Measurements from ENCODE around the gene RBM43. TPM values are rescaled to one million over a fixed set of nuclear protein-coding genes. Genes with fewer than 3 reads are reported as not detected.

The RBM43 gene
- total RNA-seq, 4 donors from 2014 or later, result 9.4 to 15.8 (median 10.2) TPM

DNA sequence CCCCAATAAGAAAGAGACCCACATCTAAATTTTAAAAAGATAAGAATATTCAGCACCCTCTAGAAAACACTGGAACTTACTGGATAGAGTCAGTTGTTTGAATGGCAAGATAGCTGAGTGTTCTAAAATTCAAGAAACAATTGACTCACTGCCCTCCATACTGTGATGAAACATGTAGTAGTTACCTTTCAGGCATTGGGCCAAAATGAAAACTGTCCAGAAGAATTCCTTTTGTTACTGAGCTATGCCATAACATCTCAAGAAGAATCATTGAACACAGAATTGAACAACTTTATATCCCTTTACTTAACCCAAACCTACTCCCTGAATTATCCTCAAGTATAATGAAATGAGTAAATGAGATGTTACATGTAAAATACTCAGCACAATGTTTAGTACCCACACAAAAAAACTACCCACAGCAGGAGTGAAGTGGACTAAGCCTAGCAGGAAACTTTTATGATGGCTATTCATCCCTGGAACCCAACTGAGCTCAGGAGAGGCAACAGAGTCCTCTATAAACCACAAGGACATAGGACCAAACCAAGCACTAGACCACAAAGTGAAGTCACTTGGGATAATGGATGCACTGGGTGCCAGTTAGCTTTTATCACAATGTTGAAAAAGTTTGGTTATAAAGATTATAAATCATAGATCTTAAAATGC, 32.7 kb downstream of the RBM43 start:
- Histone ChIP-seq H3K4me1 (no peaks in the 10 kb centered on the region), H3K4me3 (replicated peaks in 1 of 3) (no peak overlapping the region), H3K27me3 (no peaks in the 10 kb centered on the region), H3K36me3 (no peaks in the 10 kb centered on the region), H3K27ac (no peak overlapping the region), H3K9me3 (no peaks in the 10 kb centered on the region)
- DNase-seq, result no peak
- intact Hi-C loops (cut with DNase I), result no loop called here
- no peak for TF ChIP-seq POLR2A (IDR thresholded peaks at IDR 0.05)
- no peak for TF ChIP-seq CTCF (IDR thresholded peaks at IDR 0.05)

DNA sequence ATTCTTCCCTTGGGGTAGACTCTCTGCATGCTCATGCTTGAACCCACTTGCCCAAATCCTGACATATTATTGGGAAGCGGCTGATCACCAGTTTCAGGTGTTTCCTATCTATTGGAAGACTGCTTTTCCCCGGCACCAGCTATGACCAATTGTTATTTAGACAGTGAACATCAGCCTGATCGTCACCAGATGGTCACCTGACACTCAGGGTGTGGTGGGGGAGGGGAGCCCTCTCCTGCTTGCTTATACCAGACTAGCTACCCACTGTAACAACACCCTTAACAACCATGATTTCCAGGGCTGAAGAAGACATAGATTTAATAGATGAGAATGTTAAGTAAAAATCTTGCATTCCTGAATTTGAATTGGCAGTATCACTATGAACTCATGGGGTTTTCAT, 44.3 kb downstream of the RBM43 start:
- no peaks in the 10 kb centered on the region for H3K9me3 ChIP-seq
- peak; percentile 8 to 17 for DNase-seq
- no peak for TF ChIP-seq POLR2A (IDR thresholded peaks at IDR 0.05)
- no peak for TF ChIP-seq CTCF (IDR thresholded peaks at IDR 0.05)
- intact Hi-C loops (cut with DNase I), result no loop called here
- H3K27me3 ChIP-seq, result no peaks in the 10 kb centered on the region
- H3K27ac ChIP-seq, result no peak overlapping the region
- H3K4me1 ChIP-seq, result no peaks in the 10 kb centered on the region
- H3K4me3 ChIP-seq (replicated peaks in 1 of 3), result no peak overlapping the region
- 55 to 61% methylated on average over 3 of the region's 3 CpGs for WGBS, 2 donors
- H3K36me3 ChIP-seq, result no peaks in the 10 kb centered on the region

- peak overlapping the region in 1 of 3 donors; percentile 31 for H3K27ac ChIP-seq
- 87 to 93% methylated on average over 3 of the region's 3 CpGs for WGBS, 2 donors
These were observed 54.6 kb downstream of the RBM43 start for GRCh38 chr2:151207100-151207499.

DNA sequence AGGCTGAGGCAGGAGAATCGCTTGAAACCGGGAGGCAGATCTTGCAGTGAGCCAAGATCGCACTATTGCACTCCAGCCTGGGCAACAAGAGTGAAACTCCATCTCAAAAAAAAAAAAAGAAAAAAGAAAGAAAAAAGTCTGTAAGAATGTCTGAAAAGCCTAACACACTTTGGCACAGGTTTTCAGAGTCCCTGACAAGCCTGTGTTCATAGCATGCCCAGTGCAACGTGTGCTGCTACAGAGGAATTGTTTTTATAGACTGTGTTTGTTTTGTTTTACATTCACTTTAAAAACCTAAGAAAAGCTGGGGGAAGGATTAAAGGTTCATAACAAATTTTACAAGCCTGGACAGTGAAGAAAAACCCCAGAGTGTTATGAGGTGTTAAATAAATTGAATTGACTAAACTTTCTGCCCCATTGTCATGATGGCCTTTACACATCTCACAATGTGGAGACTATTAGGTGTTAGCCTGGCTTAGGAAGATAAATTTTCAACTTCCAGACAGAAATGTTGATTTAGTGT, 55.2 kb downstream of the RBM43 start:
- 34 to 52% methylated on average over 4 of the region's 4 CpGs for WGBS, 2 donors
- H3K27ac ChIP-seq, result peak overlapping the region in 1 of 3 donors; percentile 31
- H3K4me3 ChIP-seq (replicated peaks in 1 of 3), result no peak overlapping the region
- H3K36me3 ChIP-seq, result no peaks in the 10 kb centered on the region
- DNase-seq, result peak; percentile 61 to 62
- intact Hi-C loops (cut with DNase I), result no loop called here
- no peaks in the 10 kb centered on the region for H3K9me3 ChIP-seq
- peaks cover 3 to 6% of the 10 kb centered on the region in 2 donors for H3K4me1 ChIP-seq
- no peaks in the 10 kb centered on the region for H3K27me3 ChIP-seq
- TF ChIP-seq POLR2A (IDR thresholded peaks at IDR 0.05) (no peak), CTCF (IDR thresholded peaks at IDR 0.05) (no peak)

More at GRCh38 chr2:151207100-151207499, 54.6 kb downstream of the RBM43 start:
- TF ChIP-seq CTCF (IDR thresholded peaks at IDR 0.05) (no peak), POLR2A (IDR thresholded peaks at IDR 0.05) (no peak)
- Histone ChIP-seq H3K4me1 (peaks cover 3 to 6% of the 10 kb centered on the region in 2 donors), H3K36me3 (no peaks in the 10 kb centered on the region), H3K9me3 (no peaks in the 10 kb centered on the region), H3K27me3 (no peaks in the 10 kb centered on the region), H3K4me3 (replicated peaks in 1 of 3) (no peak overlapping the region)
- no peak for DNase-seq
- intact Hi-C loops (cut with DNase I), result no loop called here

- Histone ChIP-seq H3K27ac (no peak overlapping the region), H3K36me3 (no peaks in the 10 kb centered on the region), H3K27me3 (no peaks in the 10 kb centered on the region), H3K9me3 (no peaks in the 10 kb centered on the region), H3K4me1 (peaks cover 3 to 6% of the 10 kb centered on the region in 2 donors), H3K4me3 (replicated peaks in 1 of 3) (no peak overlapping the region)
- intact Hi-C loops (cut with DNase I), result no loop called here
- TF ChIP-seq POLR2A (IDR thresholded peaks at IDR 0.05) (no peak), CTCF (IDR thresholded peaks at IDR 0.05) (no peak)
- DNase-seq, result no peak
- 87 to 89% methylated on average over 3 of the region's 3 CpGs for WGBS, 2 donors
These were observed 56.1 kb downstream of the RBM43 start for GRCh38 chr2:151205571-151205970.

Data from thyroid gland (tissue), 4 donors.